HepG2 (cell line): Measurements from ENCODE around the gene LTB4R2. TPM values are rescaled to one million over a fixed set of nuclear protein-coding genes. Genes with fewer than 3 reads are reported as not detected.

Experiments
- ATAC-seq: fragments of 200-7000 bp; cut with Tn5 transposase; 3 replicates; pipeline ENCODE4 v1.9.1; 2020; ENCODE audit warnings: mild to moderate bottlenecking, moderate library complexity
- BruUV-seq: library from RNA; stranded (reverse); fragments of 400-500 nt; replicated peaks from 2 replicates; lab custom pipeline; 2021; lab: Mats Ljungman, UMichigan
- CTCF ChIA-PET: fragments of 300-600 bp; formaldehyde crosslinking; extraction: SDS; loops from one replicate; lab custom pipeline; 2021; ENCODE audit warnings: low total read pairs, inconsistent platforms, low intra/inter-chr PET ratio; lab: Yijun Ruan, JAX
- POLR2A ChIA-PET: fragments of 350-600 bp; sonication (Branson Sonifier 250); formaldehyde crosslinking; loops from one replicate; lab custom pipeline; 2020; ENCODE audit warnings: antibody characterized with exemption, inconsistent platforms; lab: Yijun Ruan, JAX
- DNase-seq: peaks from one replicate; pipeline ENCODE4 v3.0.0-alpha.2; 2015; ENCODE audit warnings: low spot score
- FAIRE-seq: peaks from 3 replicates; lab custom pipeline; 2011; peaks lifted over from hg19 to GRCh38; lab: Jason Lieb, UNC
- H2AFZ ChIP-seq: one replicate; pipeline ENCODE4 v1.6.1; 2011; ENCODE audit warnings: low read length, inconsistent platforms
- H3K27ac ChIP-seq: fragments of 300-600 bp; 3 replicates; pipeline ENCODE4 v1.8.0; 2011; ENCODE audit warnings: mixed run types, mild to moderate bottlenecking, mixed read lengths, low read length, inconsistent platforms; ENCODE audit not compliant: insufficient read depth; ENCODE audit errors: extremely low read length
- H3K27me3 ChIP-seq, 2 experiments: fragments of 200-600 bp in 1 of 2; 2 replicates in 1 of 2; 3 replicates in 1 of 2; pipeline versions ENCODE4 v1.6.0 to v1.8.0; 2011; ENCODE audit warnings: low read length in 2 of 2, mild to moderate bottlenecking in 2 of 2, moderate library complexity in 2 of 2, inconsistent platforms in 1 of 2; ENCODE audit not compliant: insufficient read depth in 2 of 2, control insufficient read depth in 1 of 2
- H3K36me3 ChIP-seq, 2 experiments: fragments of 200-600 bp in 1 of 2; replicated peaks in 1 of 2; 2 replicates in 1 of 2; 3 replicates in 1 of 2; pipeline versions ENCODE4 v1.5.1 to v1.8.0; 2011; ENCODE audit warnings: low read length in 2 of 2, inconsistent platforms in 1 of 2; ENCODE audit not compliant: insufficient read depth in 2 of 2, control insufficient read depth in 1 of 2
- H3K4me1 ChIP-seq: 2 replicates; pipeline ENCODE4 v1.5.1; 2012; ENCODE audit warnings: low read length, inconsistent platforms; ENCODE audit not compliant: insufficient read depth
- H3K4me2 ChIP-seq: 2 replicates; pipeline ENCODE4 v1.6.0; 2011; ENCODE audit warnings: low read depth, low read length, inconsistent platforms
- H3K4me3 ChIP-seq, 3 experiments: fragments of 200-600 bp in 1 of 3; sonication (generic), shearing (Covaris generic) in 1 of 3; replicated peaks in 1 of 3; 2 replicates each; pipeline ENCODE4 v1.5.1; 2011 to 2016; ENCODE audit warnings: low read length in 3 of 3, inconsistent platforms in 2 of 3, low read depth in 2 of 3, mild to moderate bottlenecking in 2 of 3, control low read depth in 1 of 3, mixed read lengths in 1 of 3; ENCODE audit not compliant: insufficient read depth in 1 of 3
- H3K79me2 ChIP-seq: one replicate; pipeline ENCODE4 v1.6.1; 2011; ENCODE audit warnings: low read length, inconsistent platforms; ENCODE audit not compliant: insufficient read depth
- H3K9ac ChIP-seq: 2 replicates; pipeline ENCODE4 v1.6.0; 2011; ENCODE audit warnings: mild to moderate bottlenecking, low read depth, low read length, inconsistent platforms; ENCODE audit not compliant: insufficient read depth
- H3K9me3 ChIP-seq: 2 replicates; pipeline ENCODE4 v1.5.1; 2012; ENCODE audit warnings: mild to moderate bottlenecking, low read length
- H4K20me1 ChIP-seq: 2 replicates; pipeline ENCODE4 v1.6.0; 2011; ENCODE audit warnings: inconsistent platforms, mild to moderate bottlenecking, low read length, moderate library complexity; ENCODE audit not compliant: insufficient read depth
- BRD4 ChIP-seq: sonication (generic); formaldehyde crosslinking; IDR thresholded peaks from 2 replicates; pipeline ENCODE4 v1.4.0; 2020; ENCODE audit warnings: missing genetic modification reagents
- CEBPZ ChIP-seq: IDR thresholded peaks from 2 replicates; pipeline ENCODE4 v1.6.1; 2012; ENCODE audit warnings: low read length, improper control_type of control experiment
- DBP ChIP-seq: sonication (generic); formaldehyde crosslinking; IDR thresholded peaks from 2 replicates; pipeline ENCODE4 v1.4.0; 2020; ENCODE audit warnings: missing genetic modification reagents; ENCODE audit errors: not compliant biosample characterization
- DZIP1 ChIP-seq: sonication (generic); formaldehyde crosslinking; IDR thresholded peaks from 2 replicates; pipeline ENCODE4 v1.5.0; 2020; ENCODE audit warnings: mild to moderate bottlenecking, missing genetic modification reagents
- NFYC ChIP-seq: IDR thresholded peaks from 2 replicates; pipeline ENCODE4 v1.6.1; 2016; ENCODE audit warnings: missing genetic modification reagents, missing compliant biosample characterization
- SP4 ChIP-seq: sonication (generic); formaldehyde crosslinking; IDR thresholded peaks from 2 replicates; pipeline ENCODE4 v1.8.1; 2023; ENCODE audit warnings: mild to moderate bottlenecking, missing genetic modification reagents
- SYNCRIP ChIP-seq: fragments of 200-400 bp; formaldehyde crosslinking; IDR thresholded peaks from 2 replicates; pipeline ENCODE4 v1.6.1; 2018; ENCODE audit warnings: mild to moderate bottlenecking, low read depth, low read length; ENCODE audit not compliant: insufficient read depth
- TCF7 ChIP-seq: sonication (generic); IDR thresholded peaks from 2 replicates; pipeline ENCODE4 v1.6.1; 2016; ENCODE audit warnings: antibody characterized with exemption, low read depth
- TOE1 ChIP-seq: sonication (generic); formaldehyde crosslinking; IDR thresholded peaks from 2 replicates; pipeline ENCODE4 v1.4.0; 2020; ENCODE audit warnings: mild to moderate bottlenecking, missing genetic modification reagents
- ZBED4 ChIP-seq: sonication (generic); formaldehyde crosslinking; IDR thresholded peaks from 2 replicates; pipeline ENCODE4 v1.4.0; 2020; ENCODE audit warnings: missing genetic modification reagents, borderline replicate concordance
- ZNF292 ChIP-seq: sonication (generic); formaldehyde crosslinking; IDR thresholded peaks from 2 replicates; pipeline ENCODE4 v1.8.1; 2022; ENCODE audit warnings: mild to moderate bottlenecking, low read depth, missing genetic modification reagents, borderline replicate concordance
- WGBS: methylation state at CpG from one replicate; pipeline ENCODE4 v1.1.6; 2017; ENCODE audit warnings: low lambda C conversion rate; 5-methylcytosine and 5-hydroxymethylcytosine counted together
- in situ Hi-C: cut with HindIII; loops from 2 replicates; pipeline ENCODE4 v1.10.0; 2017; ENCODE audit warnings: low pct_unique_long_range_greater_than_20kb; ENCODE audit not compliant: extremely low pct_ligation_motif_present
- intact Hi-C: fragments of 100-400 bp; cut with micrococcal nuclease; formaldehyde crosslinking; loops from one replicate; pipeline ENCODE4 v1.10.0; 2022; ENCODE audit not compliant: unreplicated experiment
- polyA plus RNA-seq, 8 experiments: library from polyadenylated mRNA; depleted of rRNA in 3 of 8; stranded (reverse) in 7 of 8; unstranded in 1 of 8; fragments of >200 nt; fragmentation: Illumina TruSeq in 4 of 8; extraction: Trizol in 4 of 8; gene quantifications; 2 replicates each; pipeline versions ENCODE4 v1.2.1 to v1.2.3, GENCODE V29; 2011 to 2016; ENCODE audit warnings: low read depth in 4 of 8, missing spikeins in 1 of 8, mixed read lengths in 1 of 8; ENCODE audit not compliant: insufficient read depth in 1 of 8
- total RNA-seq, 5 experiments: library from RNA; depleted of rRNA; stranded (reverse); fragments of >200 nt; fragmentation: Illumina TruSeq; extraction: Trizol; gene quantifications; 2 replicates each; pipeline ENCODE4 v1.2.3, GENCODE V29; 2016; ENCODE audit warnings: low read depth in 1 of 5

The LTB4R2 gene
- total and polyA plus RNA-seq, 2 of the 13 experiments (the other 11 are each of a cell fraction or from before 2014, with no cell fraction given), result 3.9 to 6.9 TPM

- peaks cover 29 to 86% of the 10 kb centered on the region in 2 experiments for H3K27me3 ChIP-seq
- in situ Hi-C loops, result loop anchor here (5.0 kb wide), 1 partner anchor 100 kb away; no protein-coding TSS in a partner anchor
- no peaks in the 10 kb centered on the region for H3K79me2 ChIP-seq
- H4K20me1 ChIP-seq, result no peaks in the 10 kb centered on the region
- WGBS, result 11% methylated on average over 56 of the region's 56 CpGs
- FAIRE-seq, result peak; percentile 98
- H3K4me1 ChIP-seq, result peaks cover 36% of the 10 kb centered on the region
- BruUV-seq, result no TSS peak
- no peaks in the 10 kb centered on the region for H3K36me3 ChIP-seq
- intact Hi-C loops, result loop anchor here (1.0 to 5.0 kb wide), 3 partner anchors 90 to 1565 kb away; partner anchors contain the start of genes OXA1L and TINF2
- ATAC-seq, result peak; percentile 83
- DNase-seq, result peak; percentile 86
- 0 out of 2 replicates have a peak overlapping the region, but pooled peaks have one; percentile 1 for H3K9ac ChIP-seq
- peak overlapping the region; percentile 30 to 70 (median 42) for H3K4me3 ChIP-seq
- no peaks in the 10 kb centered on the region for H3K9me3 ChIP-seq
- POLR2A ChIA-PET, result interaction anchor here (0.7 to 4.3 kb wide), 14 partner anchors 13 to 117 kb away, joined by 3 to 98 read pairs (median 7); partner anchors contain the start of genes CBLN3, CIDEB, DHRS1 and KHNYN
- no peak overlapping the region for H3K27ac ChIP-seq
- peak overlapping the region; percentile 36 for H2AFZ ChIP-seq
- CTCF ChIA-PET, result interaction anchor here (0.7 to 10.2 kb wide), 10 partner anchors 19 to 109 kb away, joined by 3 to 235 read pairs (median 6); partner anchors contain the start of genes CBLN3, CIDEB, DHRS1 and KHNYN
- peak overlapping the region; percentile 92 for H3K4me2 ChIP-seq
- TF ChIP-seq ZBED4 (CRISPR knock-in tag) (peak; percentile 73; the same call in 1 of the 2 replicates), SYNCRIP (no peak), TOE1 (peak; percentile 65; the same call in 1 of the 2 replicates), DBP (CRISPR knock-in tag) (no peak), DZIP1 (CRISPR knock-in tag) (peak; percentile 46; the same call in 1 of the 2 replicates), NFYC (peak; percentile 53), SP4 (CRISPR knock-in tag) (0 out of 2 replicates have a peak, but pooled peaks have one; percentile 27), BRD4 (CRISPR knock-in tag) (no peak), TCF7 (no peak), ZNF292 (CRISPR knock-in tag) (peak; percentile 67), CEBPZ (no peak)
Measured at GRCh38 chr14:24332268-24332993, 22.5 kb downstream of the LTB4R2 start.
